Lower leg skin (tissue), 3 donors: ENCODE data around the gene LAD1.

Experiments used
- POLR2A ChIP-seq, 2 donors: fragments of 450-650 bp; IDR thresholded peaks; one replicate each; pipeline ENCODE4 v1.6.1; 2016 to 2017; ENCODE audit warnings: antibody characterized with exemption in 2 of 2, mild to moderate bottlenecking in 1 of 2, moderate library complexity in 1 of 2
- TF ChIP-seq, protein P1 (sequence below), 3 donors: fragments of 450-650 bp; IDR thresholded peaks; one replicate each; pipeline ENCODE4 v1.5.1; 2016; ENCODE audit warnings: antibody characterized with exemption in 3 of 3, mild to moderate bottlenecking in 3 of 3, moderate library complexity in 2 of 3

DNA sequence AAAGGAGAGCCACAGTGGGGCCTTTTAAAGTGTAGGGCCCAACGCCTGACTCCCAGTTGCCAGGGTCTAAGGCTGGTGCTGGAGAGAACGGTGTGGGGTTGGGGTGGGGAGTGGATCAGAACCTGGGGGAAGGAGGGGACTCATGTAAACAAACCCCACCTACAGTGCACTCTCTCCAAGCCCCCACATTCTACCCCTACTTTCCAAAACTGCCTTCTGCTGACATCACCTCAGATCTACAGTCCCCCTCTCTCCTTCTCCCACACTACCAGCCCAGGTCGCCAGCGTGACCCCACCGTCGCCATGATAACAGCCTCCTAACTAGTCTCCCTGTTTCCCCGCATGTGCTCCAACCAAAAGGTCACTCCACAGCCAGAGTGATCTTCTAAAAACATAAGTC is 48.2 kb downstream of the LAD1 start:
- TF ChIP-seq, protein P1, sequence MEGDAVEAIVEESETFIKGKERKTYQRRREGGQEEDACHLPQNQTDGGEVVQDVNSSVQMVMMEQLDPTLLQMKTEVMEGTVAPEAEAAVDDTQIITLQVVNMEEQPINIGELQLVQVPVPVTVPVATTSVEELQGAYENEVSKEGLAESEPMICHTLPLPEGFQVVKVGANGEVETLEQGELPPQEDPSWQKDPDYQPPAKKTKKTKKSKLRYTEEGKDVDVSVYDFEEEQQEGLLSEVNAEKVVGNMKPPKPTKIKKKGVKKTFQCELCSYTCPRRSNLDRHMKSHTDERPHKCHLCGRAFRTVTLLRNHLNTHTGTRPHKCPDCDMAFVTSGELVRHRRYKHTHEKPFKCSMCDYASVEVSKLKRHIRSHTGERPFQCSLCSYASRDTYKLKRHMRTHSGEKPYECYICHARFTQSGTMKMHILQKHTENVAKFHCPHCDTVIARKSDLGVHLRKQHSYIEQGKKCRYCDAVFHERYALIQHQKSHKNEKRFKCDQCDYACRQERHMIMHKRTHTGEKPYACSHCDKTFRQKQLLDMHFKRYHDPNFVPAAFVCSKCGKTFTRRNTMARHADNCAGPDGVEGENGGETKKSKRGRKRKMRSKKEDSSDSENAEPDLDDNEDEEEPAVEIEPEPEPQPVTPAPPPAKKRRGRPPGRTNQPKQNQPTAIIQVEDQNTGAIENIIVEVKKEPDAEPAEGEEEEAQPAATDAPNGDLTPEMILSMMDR (IDR thresholded peaks at IDR 0.05) = no peak
- no peak for TF ChIP-seq POLR2A (IDR thresholded peaks at IDR 0.05)
